Right cardiac atrium (tissue), 5 donors: ENCODE data around the gene RALGAPA2. TPM values are rescaled to one million over a fixed set of nuclear protein-coding genes. Genes with fewer than 3 reads are reported as not detected.

Experiments
- ATAC-seq, 2 donors: fragments of 200-7000 bp; cut with Tn5 transposase; one replicate each; pipeline versions ENCODE4 v1.8.0 to v1.9.1; 2020; ENCODE audit warnings: moderate library complexity in 2 of 2, mild to moderate bottlenecking in 1 of 2
- DNase-seq, 3 donors: peaks; one replicate each; pipeline ENCODE4 v3.0.0-alpha.2; 2020
- H3K27ac ChIP-seq: one replicate; pipeline ENCODE4 v1.5.1; 2013; ENCODE audit warnings: mild to moderate bottlenecking, low read length, control low read depth, moderate library complexity
- H3K27me3 ChIP-seq: one replicate; pipeline ENCODE4 v1.6.1; 2013; ENCODE audit not compliant: control insufficient read depth, insufficient read depth
- H3K4me1 ChIP-seq: one replicate; pipeline ENCODE4 v1.6.1; 2013; ENCODE audit warnings: low read length; ENCODE audit not compliant: control insufficient read depth, insufficient read depth
- H3K4me3 ChIP-seq: one replicate; pipeline ENCODE4 v1.5.1; 2013; ENCODE audit warnings: low read length, control low read depth
- H3K9me3 ChIP-seq: one replicate; pipeline ENCODE4 v1.6.1; 2013; ENCODE audit warnings: low read length; ENCODE audit not compliant: control insufficient read depth
- WGBS: extraction: QIAGEN DNeasy Blood & Tissue Kit; methylation state at CpG from one replicate; pipeline ENCODE4 v1.1.7; 2013; 5-methylcytosine and 5-hydroxymethylcytosine counted together
- intact Hi-C, 4 donors: fragments of 100-400 bp; cut with DNase I; formaldehyde crosslinking; loops; one replicate each; pipeline versions ENCODE4 v1.11.0 to v1.14.0; 2022 to 2023
- polyA plus RNA-seq: library from polyadenylated mRNA; stranded (reverse); fragments of 200-250 nt; gene quantifications from one replicate; pipeline ENCODE4 v1.2.3, GENCODE V29; 2013
- total RNA-seq, 4 donors: library from RNA; stranded (reverse); fragmentation: NEBNext Ultra II Directional; extraction: Animal tissue kit (Norgen Biotek cat#: 25700); gene quantifications; one replicate each; pipeline ENCODE4 v1.2.1, GENCODE V29; 2021
- donor health status: healthy with polysubstance abuse.
- donor health status: DM: no; HTN: yes; CAD: no.
- donor health status: DM: no; HTN: no; CAD: no.
- donor health status: DM: no; HTN: yes; CAD: no; lungs with severe emphysema.
- donor health status: DM: yes; HTN: yes; CAD: no.

The RALGAPA2 gene
- total and polyA plus RNA-seq, 5 donors: 7.2 to 32.1 (median 25.8) TPM

DNA sequence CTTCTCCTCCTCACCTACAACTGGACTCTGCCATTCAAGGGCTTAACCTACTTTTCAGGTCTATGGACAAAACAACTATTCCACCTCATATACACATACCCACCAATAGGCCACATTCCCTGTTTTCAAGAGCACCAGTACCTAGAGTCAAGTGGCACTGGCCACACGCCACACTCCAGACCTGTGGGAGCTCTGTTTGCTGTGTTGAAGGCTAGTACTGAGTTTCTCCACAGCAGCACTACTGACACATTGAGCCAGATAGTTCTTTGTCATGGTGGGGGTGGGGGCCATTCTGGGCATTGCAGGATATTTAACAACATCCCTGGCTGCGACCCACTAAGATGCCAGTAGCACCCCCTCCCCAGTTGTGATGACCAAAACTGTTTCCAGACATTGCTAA, 84.1 kb downstream of the RALGAPA2 start:
- H3K9me3 ChIP-seq: no peaks in the 10 kb centered on the region
- no peaks in the 10 kb centered on the region for H3K4me1 ChIP-seq
- 86% methylated on average over 2 of the region's 2 CpGs for WGBS
- intact Hi-C loops: no loop called here
- no peaks in the 10 kb centered on the region for H3K27me3 ChIP-seq
- DNase-seq: no peak
- H3K27ac ChIP-seq: no peak overlapping the region
- ATAC-seq: no peak
- H3K4me3 ChIP-seq: no peak overlapping the region

GRCh38 chr20:20627471-20627870, 85.0 kb downstream of the RALGAPA2 start:
- ATAC-seq: no peak
- no peaks in the 10 kb centered on the region for H3K4me1 ChIP-seq
- 96% methylated on average over 4 of the region's 4 CpGs for WGBS
- H3K4me3 ChIP-seq: no peak overlapping the region
- intact Hi-C loops: no loop called here
- H3K27me3 ChIP-seq: no peaks in the 10 kb centered on the region
- DNase-seq: no peak
- no peak overlapping the region for H3K27ac ChIP-seq
- H3K9me3 ChIP-seq: no peaks in the 10 kb centered on the region

GRCh38 chr20:20624914-20625313, 87.5 kb downstream of the RALGAPA2 start:
- ATAC-seq (no peak), DNase-seq (no peak)
- Histone ChIP-seq H3K27ac (no peak overlapping the region), H3K4me3 (no peak overlapping the region), H3K27me3 (no peaks in the 10 kb centered on the region), H3K9me3 (no peaks in the 10 kb centered on the region), H3K4me1 (no peaks in the 10 kb centered on the region)
- intact Hi-C loops: no loop called here
- 95% methylated on average over 2 of the region's 2 CpGs for whole genome bisulfite sequencing

- WGBS: 68% methylated on average over 1 of the region's 1 CpG
- DNase-seq: no peak
- intact Hi-C loops: no loop called here
- no peak overlapping the region for H3K27ac ChIP-seq
- ATAC-seq: no peak
- H3K4me1 ChIP-seq: no peaks in the 10 kb centered on the region
- H3K9me3 ChIP-seq: no peaks in the 10 kb centered on the region
- H3K4me3 ChIP-seq: no peak overlapping the region
- H3K27me3 ChIP-seq: no peaks in the 10 kb centered on the region
These were observed 91.2 kb downstream of the RALGAPA2 start for GRCh38 chr20:20621195-20621594.

GRCh38 chr20:20614391-20614790, 98.1 kb downstream of the RALGAPA2 start:
- H3K27me3 ChIP-seq: no peaks in the 10 kb centered on the region
- ATAC-seq: no peak
- no peaks in the 10 kb centered on the region for H3K9me3 ChIP-seq
- no peaks in the 10 kb centered on the region for H3K4me1 ChIP-seq
- no peak for DNase-seq
- H3K4me3 ChIP-seq: no peak overlapping the region
- no peak overlapping the region for H3K27ac ChIP-seq
- 93% methylated on average over 3 of the region's 3 CpGs for WGBS
- intact Hi-C loops: no loop called here

DNA sequence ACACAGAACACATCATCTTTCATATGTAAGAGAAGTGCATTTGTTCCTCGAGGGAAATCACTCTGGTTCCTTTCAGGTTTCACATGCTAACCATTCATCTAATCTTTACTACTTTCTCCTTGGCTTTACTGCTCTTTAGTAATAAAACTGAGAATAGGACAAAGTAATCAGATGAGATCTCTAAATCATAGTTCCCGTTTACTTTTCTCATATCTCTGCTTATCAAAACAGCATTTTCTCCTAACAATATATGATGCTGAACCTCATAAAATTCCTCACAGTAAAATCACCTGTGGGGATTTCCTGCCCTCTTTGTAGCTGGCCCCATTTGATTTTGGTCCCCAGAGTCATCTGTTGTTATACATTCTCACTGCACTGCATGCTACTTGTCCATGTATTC, 100.2 kb downstream of the RALGAPA2 start:
- H3K27ac ChIP-seq: no peak overlapping the region
- 74% methylated on average over 2 of the region's 2 CpGs for WGBS
- intact Hi-C loops: no loop called here
- no peaks in the 10 kb centered on the region for H3K9me3 ChIP-seq
- ATAC-seq (no peak), DNase-seq (no peak)
- no peak overlapping the region for H3K4me3 ChIP-seq
- no peaks in the 10 kb centered on the region for H3K27me3 ChIP-seq
- no peaks in the 10 kb centered on the region for H3K4me1 ChIP-seq

DNA sequence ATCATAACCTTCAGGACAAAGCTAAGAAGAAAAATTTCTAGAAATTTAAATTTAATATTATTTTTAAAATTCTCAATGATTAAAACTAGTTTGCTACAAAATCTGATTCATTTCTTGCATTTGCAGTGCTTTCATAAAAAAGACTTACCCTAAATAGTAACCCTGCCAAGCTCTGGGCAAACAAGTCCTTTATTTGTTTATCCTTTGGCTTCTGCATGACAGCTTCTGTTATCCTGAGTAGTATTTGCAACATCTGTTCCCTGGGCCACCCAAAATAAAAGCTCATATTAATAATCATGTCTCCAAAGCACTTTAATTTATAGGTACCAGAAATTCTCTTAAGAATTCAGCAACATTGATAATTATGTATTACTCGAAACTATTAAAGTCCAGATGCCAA, 101.3 kb downstream of the RALGAPA2 start:
- intact Hi-C loops: no loop called here
- Histone ChIP-seq H3K4me3 (no peak overlapping the region), H3K9me3 (no peaks in the 10 kb centered on the region), H3K27ac (no peak overlapping the region), H3K4me1 (no peaks in the 10 kb centered on the region), H3K27me3 (no peaks in the 10 kb centered on the region)
- WGBS: 70% methylated on average over 1 of the region's 1 CpG
- ATAC-seq (no peak), DNase-seq (no peak)

DNA sequence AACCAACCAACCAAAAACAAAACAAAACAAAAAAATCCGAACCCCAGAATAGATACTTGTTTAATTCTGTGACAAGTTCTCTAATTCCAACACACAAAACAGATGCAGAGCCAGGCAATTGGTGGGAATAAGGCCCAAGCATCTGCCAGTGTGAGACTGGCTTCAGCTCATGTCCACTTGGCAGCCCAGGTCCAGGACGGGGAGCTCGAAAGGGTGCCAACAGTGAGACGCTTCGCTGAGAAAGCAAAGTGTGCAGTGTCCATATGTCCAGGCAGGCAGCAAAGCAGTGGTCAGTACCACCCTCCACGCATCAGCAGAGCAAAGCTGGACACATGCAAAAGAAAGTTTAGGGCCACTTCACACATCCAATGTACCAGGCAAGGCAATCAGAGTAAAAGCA, 102.9 kb downstream of the RALGAPA2 start:
- Histone ChIP-seq H3K27me3 (no peaks in the 10 kb centered on the region), H3K9me3 (no peaks in the 10 kb centered on the region), H3K27ac (no peak overlapping the region), H3K4me3 (no peak overlapping the region), H3K4me1 (no peaks in the 10 kb centered on the region)
- DNase-seq: no peak
- no peak for ATAC-seq
- WGBS: 88% methylated on average over 6 of the region's 6 CpGs
- intact Hi-C loops: no loop called here

DNA sequence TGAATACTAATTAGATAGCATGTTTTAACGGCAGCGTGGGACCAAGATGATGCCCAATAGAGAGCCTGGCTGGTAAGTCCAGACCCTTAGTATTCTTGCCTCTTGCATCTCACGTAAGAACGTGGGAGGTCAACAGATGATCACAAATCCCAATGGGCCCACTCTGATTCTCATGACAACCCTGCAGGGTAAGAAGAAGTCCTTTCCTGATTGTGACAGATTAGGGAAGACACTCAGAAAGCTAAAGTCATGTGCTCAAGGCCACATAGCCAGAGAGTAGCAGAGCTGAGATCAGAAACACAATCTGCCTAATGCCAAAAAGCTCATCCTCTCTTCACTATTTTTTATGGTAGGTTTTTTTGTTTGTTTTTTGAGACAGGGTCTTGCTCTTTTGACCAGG, 103.8 kb downstream of the RALGAPA2 start:
- no peak overlapping the region for H3K27ac ChIP-seq
- no peaks in the 10 kb centered on the region for H3K27me3 ChIP-seq
- ATAC-seq (no peak), DNase-seq (no peak)
- no peaks in the 10 kb centered on the region for H3K4me1 ChIP-seq
- H3K4me3 ChIP-seq: no peak overlapping the region
- intact Hi-C loops: no loop called here
- 88% methylated on average over 4 of the region's 4 CpGs for whole genome bisulfite sequencing
- H3K9me3 ChIP-seq: no peaks in the 10 kb centered on the region

GRCh38 chr20:20608041-20608440, 104.4 kb downstream of the RALGAPA2 start:
- no peak overlapping the region for H3K4me3 ChIP-seq
- WGBS: 95% methylated on average over 1 of the region's 1 CpG
- H3K27ac ChIP-seq: no peak overlapping the region
- no peaks in the 10 kb centered on the region for H3K9me3 ChIP-seq
- DNase-seq (no peak), ATAC-seq (no peak)
- no peaks in the 10 kb centered on the region for H3K27me3 ChIP-seq
- H3K4me1 ChIP-seq: no peaks in the 10 kb centered on the region
- intact Hi-C loops: no loop called here

DNA sequence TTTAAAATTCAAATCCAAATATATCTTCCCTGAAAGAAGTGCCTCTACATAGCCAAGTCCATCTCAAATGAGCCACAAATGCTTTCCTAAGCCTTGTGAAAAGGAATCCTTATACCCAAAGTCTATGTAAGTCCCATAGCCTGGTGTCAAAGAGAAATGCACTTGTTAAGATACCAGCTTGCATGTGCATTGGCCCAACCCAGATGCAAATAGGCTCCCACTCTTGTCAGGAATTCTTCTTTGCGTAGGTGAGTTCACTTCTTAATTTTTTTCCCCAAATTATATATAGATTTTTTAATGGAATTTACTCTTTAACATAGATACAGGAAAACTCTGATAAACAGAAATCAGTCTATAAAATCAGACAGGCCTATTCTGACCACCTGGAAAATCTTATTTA, 105.6 kb downstream of the RALGAPA2 start:
- no peak for ATAC-seq
- DNase-seq: no peak
- Histone ChIP-seq H3K27me3 (no peaks in the 10 kb centered on the region), H3K9me3 (no peaks in the 10 kb centered on the region), H3K27ac (no peak overlapping the region), H3K4me3 (no peak overlapping the region), H3K4me1 (no peaks in the 10 kb centered on the region)
- intact Hi-C loops: no loop called here
- 100% methylated on average over 1 of the region's 1 CpG for WGBS

DNA sequence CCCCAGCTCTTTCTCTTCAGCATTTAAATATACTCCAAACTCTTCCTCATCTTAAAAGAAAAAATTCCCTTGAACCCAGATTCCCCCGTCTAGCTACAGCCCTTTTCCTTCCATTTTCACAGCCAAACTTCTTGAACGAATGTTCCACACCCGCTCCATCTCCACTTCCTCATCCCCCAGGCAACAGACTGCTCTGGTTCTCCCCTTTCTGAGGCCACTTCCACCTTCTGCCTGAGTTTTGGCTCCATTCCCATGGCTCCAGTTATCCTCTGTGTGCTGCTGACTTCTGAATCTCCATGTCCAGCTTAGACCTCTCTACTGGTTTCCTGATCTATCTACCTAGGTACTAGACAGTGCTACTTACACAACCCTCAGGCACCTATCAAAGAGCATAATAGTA, 106.4 kb downstream of the RALGAPA2 start:
- Histone ChIP-seq H3K27me3 (no peaks in the 10 kb centered on the region), H3K27ac (no peak overlapping the region), H3K4me1 (no peaks in the 10 kb centered on the region), H3K9me3 (no peaks in the 10 kb centered on the region), H3K4me3 (no peak overlapping the region)
- intact Hi-C loops: no loop called here
- DNase-seq (peak in 1 of 3 donors; percentile 48), ATAC-seq (no peak)
- 59% methylated on average over 3 of the region's 3 CpGs for WGBS
